A549 (cell line): Measurements from ENCODE around the gene HAUS1. TPM values are rescaled to one million over a fixed set of nuclear protein-coding genes. Genes with fewer than 3 reads are reported as not detected.

ENCODE experiments used
- ATAC-seq, 2 experiments: fragments of 200-7000 bp in 1 of 2; fragments of >200 bp in 1 of 2; cut with Nextera tagmentation in 1 of 2; cut with Tn5 transposase in 1 of 2; 3 replicates each; pipeline versions ENCODE4 v1.8.0 to v1.9.1; 2018 to 2020; ENCODE audit warnings: mild to moderate bottlenecking in 1 of 2, moderate library complexity in 1 of 2
- CTCF ChIA-PET: fragments of 300-600 bp; sonication (Branson Sonifier 250); formaldehyde crosslinking; extraction: SDS; loops from one replicate; lab custom pipeline; 2021; ENCODE audit warnings: antibody characterized with exemption, inconsistent platforms; lab: Yijun Ruan, JAX
- POLR2A ChIA-PET: fragments of 350-600 bp; formaldehyde crosslinking; extraction: SDS; loops from one replicate; lab custom pipeline; 2021; ENCODE audit warnings: antibody characterized with exemption, inconsistent platforms; lab: Yijun Ruan, JAX
- DNase-seq, 2 experiments: peaks; one replicate each; pipeline versions ENCODE4 v3.0.0 to v3.0.0-alpha.2; 2011 to 2016; ENCODE audit warnings: low read depth in 1 of 2, low spot score in 1 of 2
- FAIRE-seq: peaks from 2 replicates; lab custom pipeline; 2011; peaks lifted over from hg19 to GRCh38; lab: Jason Lieb, UNC
- H3K27ac ChIP-seq, 2 experiments: fragments of >200 bp; sonication (Bioruptor Twin); formaldehyde crosslinking; 3 replicates each; pipeline ENCODE4 v1.5.1; 2016 to 2017
- H3K4me1 ChIP-seq: fragments of >200 bp; sonication (Bioruptor Twin); formaldehyde crosslinking; 3 replicates; pipeline ENCODE4 v1.6.1; 2016
- H3K4me2 ChIP-seq: fragments of >200 bp; sonication (Bioruptor Twin); formaldehyde crosslinking; 3 replicates; pipeline ENCODE4 v1.6.1; 2016
- H3K4me3 ChIP-seq: fragments of >200 bp; sonication (Bioruptor Twin); formaldehyde crosslinking; 3 replicates; pipeline ENCODE4 v1.5.1; 2016
- H3K9me3 ChIP-seq: fragments of >200 bp; sonication (Bioruptor Twin); formaldehyde crosslinking; 3 replicates; pipeline ENCODE4 v1.6.1; 2016
- BCL3 ChIP-seq: fragments of >200 bp; sonication (Bioruptor Twin); formaldehyde crosslinking; IDR thresholded peaks from 3 replicates; pipeline ENCODE4 v1.6.1; 2016
- ESRRA ChIP-seq: fragments of 150-350 bp; IDR thresholded peaks from 2 replicates; pipeline ENCODE4 v1.6.1; 2014; ENCODE audit warnings: mild to moderate bottlenecking, low read length, borderline replicate concordance
- FOSL2 ChIP-seq, 2 experiments: fragments of 450-650 bp in 1 of 2; fragments of >200 bp in 1 of 2; sonication (Bioruptor Twin) in 1 of 2; formaldehyde crosslinking; IDR thresholded peaks; 2 replicates each; pipeline versions ENCODE4 v1.5.0 to v1.6.1; 2016 to 2020; ENCODE audit warnings: mild to moderate bottlenecking in 1 of 2, moderate library complexity in 1 of 2
- FOXS1 ChIP-seq: fragments of 250-450 bp; sonication (Bioruptor Pico); IDR thresholded peaks from 2 replicates; pipeline ENCODE4 v1.5.0; 2020; ENCODE audit warnings: mild to moderate bottlenecking, moderate library complexity
- HES2 ChIP-seq: fragments of >200 bp; sonication (Bioruptor Twin); formaldehyde crosslinking; IDR thresholded peaks from 2 replicates; pipeline ENCODE4 v1.6.1; 2016
- HMGXB4 ChIP-seq: fragments of 250-450 bp; sonication (Bioruptor Pico); IDR thresholded peaks from 2 replicates; pipeline ENCODE4 v1.5.0; 2021; ENCODE audit warnings: mild to moderate bottlenecking, moderate library complexity, borderline replicate concordance
- HOXA7 ChIP-seq: fragments of 250-450 bp; sonication (Bioruptor Pico); IDR thresholded peaks from 2 replicates; pipeline ENCODE4 v1.5.0; 2020; ENCODE audit warnings: mild to moderate bottlenecking, moderate library complexity
- JUNB ChIP-seq: fragments of >200 bp; sonication (Bioruptor Twin); formaldehyde crosslinking; IDR thresholded peaks from 2 replicates; pipeline ENCODE4 v1.6.1; 2016
- KDM1A ChIP-seq: fragments of 200-600 bp; sonication (generic); IDR thresholded peaks from 2 replicates; pipeline ENCODE4 v1.6.1; 2016; ENCODE audit warnings: low read depth, mild to moderate bottlenecking
- MAFK ChIP-seq: fragments of 450-650 bp; IDR thresholded peaks from 2 replicates; pipeline ENCODE4 v1.6.1; 2014; ENCODE audit not compliant: partially characterized antibody
- MAX ChIP-seq: IDR thresholded peaks from 2 replicates; pipeline ENCODE4 v1.6.1; 2012
- NFE2L2 ChIP-seq: fragments of 150-350 bp; conservative IDR thresholded peaks from 2 replicates; pipeline ENCODE4 v1.6.1; 2014; ENCODE audit warnings: low read length
- PBX3 ChIP-seq: IDR thresholded peaks from 2 replicates; pipeline ENCODE4 v1.6.1; 2012
- PHF8 ChIP-seq: fragments of 200-600 bp; sonication (generic); IDR thresholded peaks from 2 replicates; pipeline ENCODE4 v1.6.1; 2016; ENCODE audit warnings: low read depth, mild to moderate bottlenecking, antibody characterized with exemption, moderate library complexity, borderline replicate concordance
- POLR2AphosphoS2 ChIP-seq: conservative IDR thresholded peaks from 2 replicates; pipeline ENCODE4 v1.6.1; 2012; ENCODE audit warnings: low read length, improper control_type of control experiment, inconsistent platforms
- RAD21 ChIP-seq, 2 experiments: fragments of >200 bp in 1 of 2; sonication (Bioruptor Twin) in 1 of 2; formaldehyde crosslinking in 1 of 2; IDR thresholded peaks in 1 of 2; conservative IDR thresholded peaks in 1 of 2; 2 replicates in 1 of 2; 3 replicates in 1 of 2; pipeline ENCODE4 v1.6.1; 2012 to 2018; ENCODE audit warnings: inconsistent platforms in 1 of 2
- RNF2 ChIP-seq: fragments of 200-600 bp; sonication (generic); IDR thresholded peaks from 2 replicates; pipeline ENCODE4 v1.6.1; 2016; ENCODE audit warnings: low read depth, mild to moderate bottlenecking, antibody characterized with exemption, moderate library complexity, borderline replicate concordance
- USF2 ChIP-seq: fragments of 450-650 bp; IDR thresholded peaks from 2 replicates; pipeline ENCODE4 v1.6.1; 2014; ENCODE audit warnings: antibody characterized with exemption
- WGBS: methylation state at CpG from one replicate; pipeline ENCODE4 v1.1.6; 2017; ENCODE audit errors: missing lambda C conversion rate; 5-methylcytosine and 5-hydroxymethylcytosine counted together
- polyA plus RNA-seq, 4 experiments: library from polyadenylated mRNA; depleted of rRNA in 3 of 4; stranded (reverse); fragments of >200 nt; fragmentation: RNase III in 1 of 4; extraction: RNeasy Plus Mini Kit Qiagen cat#74134 plus additional on column Dnase treatment in 1 of 4; gene quantifications; 2 replicates in 3 of 4; 3 replicates in 1 of 4; pipeline ENCODE4 v1.2.3, GENCODE V29; 2011 to 2017

The HAUS1 gene
- polyA plus RNA-seq, 2 of the 4 experiments (the other 2 are of a cell fraction), result 58.6 to 59.7 TPM

GRCh38 chr18:46169464-46169941 is 65.3 kb downstream of the HAUS1 start:
- Histone ChIP-seq H3K4me3 (no peak overlapping the region), H3K4me2 (peak overlapping the region; percentile 25), H3K9me3 (no peaks in the 10 kb centered on the region), H3K4me1 (peaks cover 13% of the 10 kb centered on the region), H3K27ac (peak overlapping the region; percentile 58 to 80)
- TF ChIP-seq BCL3 (no peak), MAFK (no peak), POLR2AphosphoS2 (no peak), PBX3 (no peak), FOSL2 (IDR thresholded peaks at IDR 0.05) (no peak), FOSL2 (CRISPR knock-in tag; IDR thresholded peaks at IDR 0.05) (peak; percentile 23; the same call in 1 of the 2 replicates), MAX (peak; percentile 50), HMGXB4 (no peak), HES2 (no peak), FOXS1 (CRISPR knock-in tag) (no peak)
- POLR2A ChIA-PET, result no interaction called here
- DNase-seq (peak in 1 of 2 experiments; percentile 38), ATAC-seq (no peak), FAIRE-seq (no peak)
- CTCF ChIA-PET, result interaction anchor here (0.7 to 1.6 kb wide), 3 partner anchors 21 to 488 kb away, joined by 3 to 6 read pairs (median 4); no protein-coding TSS in a partner anchor
- 44% methylated on average over 5 of the region's 6 CpGs for WGBS

GRCh38 chr18:46171331-46171730 is 67.1 kb downstream of the HAUS1 start:
- ATAC-seq (no peak), FAIRE-seq (no peak), DNase-seq (no peak)
- Histone ChIP-seq H3K4me3 (no peak overlapping the region), H3K9me3 (no peaks in the 10 kb centered on the region), H3K4me2 (no peak overlapping the region), H3K27ac (no peak overlapping the region), H3K4me1 (peaks cover 22% of the 10 kb centered on the region)
- CTCF ChIA-PET, result interaction anchor here (1.3 to 6.0 kb wide), 8 partner anchors 10 to 490 kb away, joined by 3 to 103 read pairs (median 20); partner anchors contain the start of gene LOXHD1
- 91% methylated on average over 4 of the region's 4 CpGs for WGBS
- TF ChIP-seq JUNB (no peak), ESRRA (no peak), HOXA7 (CRISPR knock-in tag) (no peak), NFE2L2 (no peak), HES2 (no peak), RAD21 (conservative IDR thresholded peaks at IDR 0.05 in 1 of 2, IDR thresholded peaks at IDR 0.05 in 1 of 2) (no peak), PHF8 (no peak), USF2 (no peak), RNF2 (no peak), KDM1A (no peak)
- POLR2A ChIA-PET, result no interaction called here
